ENCODE results near the gene RNF141. TPM values are rescaled to one million over a fixed set of nuclear protein-coding genes. Genes with fewer than 3 reads are reported as not detected.

Gene RNF141
- total and polyA plus RNA-seq, 12 donors: 6.7 to 43.0 (median 34.2) TPM

DNA sequence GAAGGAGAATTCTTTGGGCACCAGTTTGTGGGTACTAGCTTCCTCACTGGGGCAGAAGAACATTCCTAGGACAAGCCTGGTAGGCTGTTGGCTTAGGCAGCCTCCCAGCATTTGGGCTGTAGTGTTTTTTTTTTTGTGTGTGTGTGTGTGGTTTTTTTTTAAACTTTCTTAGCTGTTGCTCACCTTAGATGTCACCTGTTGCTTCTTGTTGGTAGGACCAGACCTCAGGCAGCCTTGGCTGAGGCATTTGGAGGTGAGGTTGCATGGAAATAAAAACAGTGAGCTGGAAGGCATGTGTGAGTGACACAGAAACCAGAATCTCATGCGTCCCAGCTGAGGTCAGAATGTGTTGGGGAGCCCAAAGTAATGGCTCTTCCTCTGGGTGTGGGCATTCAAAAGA is 64.6 kb downstream of the RNF141 start:
- 89 to 100% methylated on average over 1 of the region's 1 CpG for WGBS, 2 donors
- Histone ChIP-seq H3K4me3 (no peak overlapping the region), H3K9me3 (peaks cover 0 to 5% (median 0%) of the 10 kb centered on the region in 11 donors), H3K27me3 (no peaks in the 10 kb centered on the region), H3K36me3 (peaks cover 0 to 40% (median 0%) of the 10 kb centered on the region in 9 donors), H3K4me1 (peaks cover 0 to 6% (median 0%) of the 10 kb centered on the region in 9 donors), H3K27ac (no peak overlapping the region)
- intact Hi-C loops (cut with DNase I): loop anchor here in 1 of 10 donors (10.0 kb wide), 1 partner anchor 58 kb away; no protein-coding TSS in a partner anchor
- ATAC-seq: no peak
- TF ChIP-seq, protein P1, sequence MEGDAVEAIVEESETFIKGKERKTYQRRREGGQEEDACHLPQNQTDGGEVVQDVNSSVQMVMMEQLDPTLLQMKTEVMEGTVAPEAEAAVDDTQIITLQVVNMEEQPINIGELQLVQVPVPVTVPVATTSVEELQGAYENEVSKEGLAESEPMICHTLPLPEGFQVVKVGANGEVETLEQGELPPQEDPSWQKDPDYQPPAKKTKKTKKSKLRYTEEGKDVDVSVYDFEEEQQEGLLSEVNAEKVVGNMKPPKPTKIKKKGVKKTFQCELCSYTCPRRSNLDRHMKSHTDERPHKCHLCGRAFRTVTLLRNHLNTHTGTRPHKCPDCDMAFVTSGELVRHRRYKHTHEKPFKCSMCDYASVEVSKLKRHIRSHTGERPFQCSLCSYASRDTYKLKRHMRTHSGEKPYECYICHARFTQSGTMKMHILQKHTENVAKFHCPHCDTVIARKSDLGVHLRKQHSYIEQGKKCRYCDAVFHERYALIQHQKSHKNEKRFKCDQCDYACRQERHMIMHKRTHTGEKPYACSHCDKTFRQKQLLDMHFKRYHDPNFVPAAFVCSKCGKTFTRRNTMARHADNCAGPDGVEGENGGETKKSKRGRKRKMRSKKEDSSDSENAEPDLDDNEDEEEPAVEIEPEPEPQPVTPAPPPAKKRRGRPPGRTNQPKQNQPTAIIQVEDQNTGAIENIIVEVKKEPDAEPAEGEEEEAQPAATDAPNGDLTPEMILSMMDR (IDR thresholded peaks at IDR 0.05): no peak
- DNase-seq: no peak

DNA sequence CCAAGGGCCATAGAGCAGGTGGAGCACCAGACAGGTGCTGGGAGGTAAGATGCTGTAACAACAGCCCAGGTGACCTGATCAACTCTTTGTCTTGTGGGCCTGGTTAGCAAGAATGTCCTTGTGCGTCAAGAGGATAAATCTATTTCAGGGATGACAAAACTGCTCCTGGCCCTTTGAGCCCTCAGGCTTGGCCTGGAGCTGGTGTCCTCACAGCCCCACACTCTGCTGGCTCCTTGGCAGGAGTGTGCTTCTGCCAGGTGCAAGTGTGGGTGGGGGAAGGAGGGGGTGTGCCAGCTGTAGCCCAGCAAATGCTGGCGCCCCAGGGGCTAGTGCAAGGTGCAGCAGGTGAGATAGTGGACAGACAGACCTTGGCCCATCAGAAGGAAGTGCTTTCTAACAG is 66.4 kb downstream of the RNF141 start:
- Histone ChIP-seq H3K27ac (no peak overlapping the region), H3K36me3 (peaks cover 0 to 25% (median 0%) of the 10 kb centered on the region in 9 donors), H3K4me1 (peaks cover 0 to 6% (median 0%) of the 10 kb centered on the region in 9 donors), H3K9me3 (peaks cover 0 to 11% (median 0%) of the 10 kb centered on the region in 11 donors), H3K27me3 (no peaks in the 10 kb centered on the region), H3K4me3 (no peak overlapping the region)
- TF ChIP-seq, protein P1 (IDR thresholded peaks at IDR 0.05): no peak
- WGBS, 2 donors: 95% methylated on average over 2 of the region's 2 CpGs
- no peak for ATAC-seq
- intact Hi-C loops (cut with DNase I): loop anchor here in 1 of 10 donors (10.0 kb wide), 1 partner anchor 60 kb away; no protein-coding TSS in a partner anchor
- DNase-seq: no peak

DNA sequence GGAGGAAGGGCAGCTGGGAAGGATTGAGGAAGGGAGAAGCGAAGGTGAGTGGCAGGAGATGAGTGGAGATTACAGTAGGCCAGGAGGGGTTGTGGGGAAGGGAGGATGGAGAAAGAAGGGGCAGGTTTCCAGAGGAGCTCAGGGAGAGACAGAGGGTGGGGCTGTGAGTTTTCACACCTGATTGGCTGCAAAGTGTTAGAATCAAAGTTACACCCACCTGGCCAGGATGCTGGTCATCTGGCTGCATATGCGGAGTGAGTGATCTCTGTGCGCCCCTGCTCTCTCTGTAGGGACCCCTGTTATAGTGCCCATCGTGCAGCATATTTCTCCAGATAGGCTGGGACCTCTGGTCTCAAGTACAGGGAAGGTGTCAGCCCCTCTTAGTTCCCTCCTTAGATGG is 67.6 kb downstream of the RNF141 start:
- intact Hi-C loops (cut with DNase I): loop anchor here in 1 of 10 donors (10.0 kb wide), 1 partner anchor 61 kb away; no protein-coding TSS in a partner anchor
- peaks cover 0 to 6% (median 0%) of the 10 kb centered on the region in 9 donors for H3K4me1 ChIP-seq
- H3K27me3 ChIP-seq: no peaks in the 10 kb centered on the region
- no peak overlapping the region for H3K4me3 ChIP-seq
- peaks cover 0 to 14% (median 0%) of the 10 kb centered on the region in 11 donors for H3K9me3 ChIP-seq
- DNase-seq: no peak
- TF ChIP-seq, protein P1 (IDR thresholded peaks at IDR 0.05): no peak
- ATAC-seq: no peak
- 76 to 85% methylated on average over 4 of the region's 4 CpGs for WGBS, 2 donors
- peaks cover 0 to 18% (median 0%) of the 10 kb centered on the region in 9 donors for H3K36me3 ChIP-seq
- no peak overlapping the region for H3K27ac ChIP-seq

DNA sequence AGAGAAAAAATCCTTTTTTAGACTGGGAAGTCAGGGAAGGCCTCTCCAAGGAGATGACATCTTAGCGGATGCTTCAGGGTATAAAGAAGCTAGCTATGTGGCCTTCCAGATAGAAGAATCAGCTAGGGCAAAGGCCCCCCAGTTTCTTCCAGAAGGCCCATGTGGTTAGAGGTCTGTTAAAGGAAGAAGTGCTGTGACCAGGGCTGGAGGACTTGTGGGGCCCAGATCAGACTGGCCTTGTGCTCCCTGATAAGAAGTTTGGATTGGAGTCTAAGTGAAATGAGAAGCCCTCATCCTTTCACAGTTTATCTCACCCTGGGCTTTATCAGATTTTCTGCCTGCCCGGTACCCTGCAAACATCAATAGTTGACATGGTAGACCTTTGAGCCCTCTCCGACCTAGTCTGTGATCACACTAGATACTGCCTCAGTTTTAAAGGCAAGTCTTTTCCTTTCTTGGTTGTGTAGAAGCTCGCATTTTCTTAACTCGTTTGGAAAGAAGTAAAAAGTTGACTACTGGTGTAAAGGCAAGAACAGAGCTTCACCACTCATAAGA is 78.2 kb downstream of the RNF141 start:
- ATAC-seq (no peak), DNase-seq (no peak)
- H3K27me3 ChIP-seq: peaks cover 0 to 5% (median 0%) of the 10 kb centered on the region in 7 donors
- 95% methylated on average over 5 of the region's 5 CpGs for WGBS, 2 donors
- intact Hi-C loops (cut with DNase I): no loop called here
- H3K9me3 ChIP-seq: peaks cover 0 to 3% (median 0%) of the 10 kb centered on the region in 11 donors
- TF ChIP-seq, protein P1 (IDR thresholded peaks at IDR 0.05): no peak
- no peak overlapping the region for H3K27ac ChIP-seq
- H3K36me3 ChIP-seq: peaks cover 0 to 64% (median 0%) of the 10 kb centered on the region in 9 donors
- peaks cover 0 to 31% (median 0%) of the 10 kb centered on the region in 9 donors for H3K4me1 ChIP-seq
- H3K4me3 ChIP-seq: no peak overlapping the region

Other genes with a start within 250 kb of the RNF141 start
- 10 to 100 TPM; 16.2 to 27.1 (median 21.2) TPM for gene SBF2, start 247.0 kb downstream of the RNF141 start, total RNA-seq
- 10 to 100 TPM in 1 of 2 donors, 1 to 10 TPM in 1; 8.9 to 22.2 TPM for gene SBF2, start 247.0 kb downstream of the RNF141 start, polyA plus RNA-seq
- 10 to 100 TPM in 5 of 10 donors, 1 to 10 TPM in 5; 5.1 to 63.7 (median 9.6) TPM for gene ADM, start 236.1 kb downstream of the RNF141 start, total RNA-seq
- gene ADM, start 236.1 kb downstream of the RNF141 start, polyA plus RNA-seq: 10 to 100 TPM; 23.6 to 57.1 TPM
- gene AMPD3, start 85.9 kb downstream of the RNF141 start, total RNA-seq: 1 to 10 TPM; 1.4 to 8.7 (median 2.6) TPM
- gene AMPD3, start 85.9 kb downstream of the RNF141 start, polyA plus RNA-seq: 1 to 10 TPM in 1 of 2 donors, under 1 TPM in 1; 0.59 to 1.2 TPM
- gene LYVE1, start 27.5 kb upstream of the RNF141 start, total RNA-seq: 100 to 1,000 TPM in 1 of 10 donors, 10 to 100 TPM in 5, 1 to 10 TPM in 4; 5.3 to 118 (median 25.1) TPM
- 10 to 100 TPM; 18.2 to 23.1 TPM for gene LYVE1, start 27.5 kb upstream of the RNF141 start, polyA plus RNA-seq
- 1 to 10 TPM; 2.5 to 8.3 (median 5.3) TPM for gene IRAG1, start 152.6 kb upstream of the RNF141 start, total RNA-seq
- gene IRAG1, start 152.6 kb upstream of the RNF141 start, polyA plus RNA-seq: 1 to 10 TPM; 4.2 to 4.6 TPM
- gene CTR9, start 210.1 kb upstream of the RNF141 start, total RNA-seq: 10 to 100 TPM; 18.6 to 34.8 (median 24.7) TPM
- 10 to 100 TPM; 10.4 to 11.7 TPM for gene CTR9, start 210.1 kb upstream of the RNF141 start, polyA plus RNA-seq